HCT116 (cell line): ENCODE data around the gene SMARCAL1. TPM values are rescaled to one million over a fixed set of nuclear protein-coding genes. Genes with fewer than 3 reads are reported as not detected.

ENCODE experiments used
- ATAC-seq: fragments of 200-7000 bp; cut with Tn5 transposase; 2 replicates; pipeline ENCODE4 v1.9.1; 2020; ENCODE audit warnings: mild to moderate bottlenecking, moderate library complexity
- BruUV-seq: library from RNA; stranded (reverse); fragments of 400-500 nt; replicated peaks from 2 replicates; lab custom pipeline; 2021; lab: Mats Ljungman, UMichigan
- CTCF ChIA-PET: fragments of 300-600 bp; sonication (Branson Sonifier 250); formaldehyde crosslinking; loops from one replicate; lab custom pipeline; 2021; ENCODE audit warnings: antibody characterized with exemption; lab: Charles Lee
- POLR2A ChIA-PET: fragments of 300-600, 350-600 bp; sonication (Branson Sonifier 250); formaldehyde crosslinking; loops from one replicate; lab custom pipeline; 2021; ENCODE audit warnings: antibody characterized with exemption; lab: Charles Lee
- RAD21 ChIA-PET, 2 experiments: fragments of 300-600 bp; sonication (Branson Sonifier 250); formaldehyde crosslinking; loops; one replicate each; lab custom pipeline; 2023; ENCODE audit warnings: low total read pairs in 2 of 2; ENCODE audit not compliant: uncharacterized antibody in 2 of 2, unreplicated experiment in 2 of 2, low non-redundant PET in 1 of 2; lab: Charles Lee
- DNase-seq: peaks from one replicate; pipeline ENCODE4 v3.0.0-alpha.2; 2010; ENCODE audit warnings: low read depth, low spot score
- H2AFZ ChIP-seq: fragments of 200-600 bp; shearing (Covaris generic), sonication (generic); 2 replicates; pipeline ENCODE4 v1.6.1; 2017; ENCODE audit warnings: low read depth, mixed run types, mixed read lengths, antibody characterized with exemption, low read length; ENCODE audit not compliant: poor library complexity, severe bottlenecking
- H3K27ac ChIP-seq: 2 replicates; pipeline ENCODE4 v1.5.1; 2012; ENCODE audit warnings: low read depth, low read length
- H3K27me3 ChIP-seq: fragments of 200-600 bp; sonication (generic); 2 replicates; pipeline ENCODE4 v1.6.1; 2016; ENCODE audit warnings: mixed run types, low read length, mixed read lengths; ENCODE audit not compliant: insufficient read depth
- H3K36me3 ChIP-seq, 2 experiments: fragments of 200-500 bp in 1 of 2; fragments of 200-600 bp in 1 of 2; sonication (Bioruptor generic) in 1 of 2; sonication (generic) in 1 of 2; 2 replicates each; pipeline versions ENCODE4 v1.5.1 to v1.6.1; 2014 to 2016; ENCODE audit warnings: low read length in 2 of 2, inconsistent platforms in 1 of 2, mixed read lengths in 1 of 2, mixed run types in 1 of 2; ENCODE audit not compliant: insufficient read depth in 2 of 2, control insufficient read depth in 1 of 2
- H3K4me1 ChIP-seq, 2 experiments: fragments of 200-600 bp in 1 of 2; sonication (generic) in 1 of 2; 2 replicates each; pipeline versions ENCODE4 v1.5.1 to v1.6.1; 2012 to 2017; ENCODE audit warnings: low read length in 2 of 2, inconsistent platforms in 1 of 2, mild to moderate bottlenecking in 1 of 2, mixed read lengths in 1 of 2, mixed run types in 1 of 2, moderate library complexity in 1 of 2; ENCODE audit not compliant: insufficient read depth in 2 of 2, control insufficient read depth in 1 of 2
- H3K4me2 ChIP-seq: fragments of 200-600 bp; sonication (generic); 2 replicates; pipeline ENCODE4 v1.6.1; 2017; ENCODE audit warnings: mixed run types, low read length, mixed read lengths
- H3K4me3 ChIP-seq, 2 experiments: fragments of 200-600 bp in 1 of 2; sonication (generic) in 1 of 2; replicated peaks in 1 of 2; 2 replicates each; pipeline ENCODE4 v1.5.1; 2011 to 2016; ENCODE audit warnings: low read length in 2 of 2, control low read depth in 1 of 2, low read depth in 1 of 2, mild to moderate bottlenecking in 1 of 2, mixed read lengths in 1 of 2, mixed run types in 1 of 2
- H3K79me2 ChIP-seq: fragments of 200-600 bp; sonication (generic); 2 replicates; pipeline ENCODE4 v1.6.1; 2017; ENCODE audit warnings: mild to moderate bottlenecking, mixed run types, low read length, moderate library complexity, mixed read lengths; ENCODE audit not compliant: insufficient read depth
- H3K9ac ChIP-seq: fragments of 200-600 bp; sonication (generic); 2 replicates; pipeline ENCODE4 v1.6.1; 2016; ENCODE audit warnings: low read length, mixed read lengths
- H3K9me2 ChIP-seq: fragments of 200-600 bp; sonication (generic), shearing (Covaris generic); 2 replicates; pipeline ENCODE4 v1.6.1; 2017; ENCODE audit warnings: mixed run types, mild to moderate bottlenecking, moderate library complexity; ENCODE audit not compliant: insufficient read depth
- H3K9me3 ChIP-seq, 2 experiments: fragments of 200-500 bp in 1 of 2; fragments of 200-600 bp in 1 of 2; sonication (Bioruptor generic) in 1 of 2; sonication (generic) in 1 of 2; 2 replicates each; pipeline ENCODE4 v1.6.1; 2014 to 2017; ENCODE audit warnings: low read length in 2 of 2, mixed read lengths in 2 of 2, inconsistent platforms in 1 of 2, low read depth in 1 of 2, mild to moderate bottlenecking in 1 of 2, mixed run types in 1 of 2, moderate library complexity in 1 of 2; ENCODE audit not compliant: control insufficient read depth in 1 of 2, insufficient read depth in 1 of 2
- H4K20me1 ChIP-seq: fragments of 200-600 bp; sonication (generic), shearing (Covaris generic); 2 replicates; pipeline ENCODE4 v1.6.1; 2017; ENCODE audit warnings: mixed run types, mild to moderate bottlenecking, moderate library complexity; ENCODE audit not compliant: insufficient read depth
- CBX3 ChIP-seq: IDR thresholded peaks from 2 replicates; pipeline ENCODE4 v1.6.1; 2012; ENCODE audit warnings: low read depth
- EGR1 ChIP-seq: IDR thresholded peaks from 2 replicates; pipeline ENCODE4 v1.6.1; 2012; ENCODE audit warnings: low read depth
- EZH2 ChIP-seq: fragments of 200-600 bp; sonication (generic); IDR thresholded peaks from 2 replicates; pipeline ENCODE4 v1.6.1; 2017; ENCODE audit warnings: antibody characterized with exemption, mixed run types
- FOSL1 ChIP-seq: IDR thresholded peaks from 2 replicates; pipeline ENCODE4 v1.6.1; 2012; ENCODE audit warnings: low read depth
- POLR2A ChIP-seq: IDR thresholded peaks from 2 replicates; pipeline ENCODE4 v1.7.0; 2011; ENCODE audit warnings: borderline replicate concordance; ENCODE audit not compliant: insufficient read depth, insufficient read length; ENCODE audit errors: extremely low read depth
- POLR2AphosphoS5 ChIP-seq: IDR thresholded peaks from 2 replicates; pipeline ENCODE4 v1.6.1; 2011; ENCODE audit warnings: mild to moderate bottlenecking, low read depth, low read length, moderate library complexity
- RAD21 ChIP-seq: IDR thresholded peaks from 2 replicates; pipeline ENCODE4 v1.6.1; 2012; ENCODE audit warnings: low read depth, mild to moderate bottlenecking
- SRF ChIP-seq: IDR thresholded peaks from 2 replicates; pipeline ENCODE4 v1.6.1; 2012; ENCODE audit warnings: low read depth
- TCF7L2 ChIP-seq: IDR thresholded peaks from 2 replicates; pipeline ENCODE4 v1.7.0; 2011; ENCODE audit warnings: borderline replicate concordance, inconsistent platforms; ENCODE audit not compliant: insufficient read depth, insufficient read length; ENCODE audit errors: extremely low read depth
- YY1 ChIP-seq: IDR thresholded peaks from 2 replicates; pipeline ENCODE4 v1.6.1; 2011; ENCODE audit warnings: low read length, low read depth, moderate library complexity, mild to moderate bottlenecking; ENCODE audit not compliant: insufficient replicate concordance; ENCODE audit errors: extremely low read depth
- ZBTB33 ChIP-seq: IDR thresholded peaks from 2 replicates; pipeline ENCODE4 v1.6.1; 2011; ENCODE audit warnings: mild to moderate bottlenecking, low read length, moderate library complexity; ENCODE audit not compliant: insufficient replicate concordance; ENCODE audit errors: extremely low read depth
- ZNF274 ChIP-seq: fragments of 200-500 bp; sonication (Bioruptor generic); IDR thresholded peaks from 2 replicates; pipeline ENCODE4 v1.6.1; 2014; ENCODE audit warnings: mild to moderate bottlenecking, low read depth, low read length, inconsistent platforms
- intact Hi-C: fragments of 100-400 bp; cut with micrococcal nuclease; formaldehyde crosslinking; loops from 2 replicates; pipeline ENCODE4 v1.10.0; 2022
- total RNA-seq: library from RNA; stranded (reverse); gene quantifications from one replicate; pipeline ENCODE4 v1.2.1, GENCODE V29; 2021; ENCODE audit not compliant: unreplicated experiment
- TF ChIP-seq, protein P1 (sequence below), 3 experiments: fragments of 200-600 bp in 1 of 3; sonication (generic) in 1 of 3; IDR thresholded peaks in 2 of 3; conservative IDR thresholded peaks in 1 of 3; 2 replicates each; pipeline ENCODE4 v1.5.1; 2012 to 2017; ENCODE audit warnings: low read depth in 2 of 3, low read length in 2 of 3, antibody characterized with exemption in 1 of 3, borderline replicate concordance in 1 of 3, control low read depth in 1 of 3, mild to moderate bottlenecking in 1 of 3, mixed read lengths in 1 of 3, mixed run types in 1 of 3, moderate library complexity in 1 of 3; ENCODE audit not compliant: insufficient read depth in 1 of 3
- TF ChIP-seq, protein P2 (sequence below): IDR thresholded peaks from 2 replicates; pipeline ENCODE4 v1.6.1; 2012
- TF ChIP-seq, protein P3 (sequence below): IDR thresholded peaks from 2 replicates; pipeline ENCODE4 v1.6.1; 2012
- TF ChIP-seq, protein P4 (sequence below): IDR thresholded peaks from 2 replicates; pipeline ENCODE4 v1.6.1; 2012; ENCODE audit warnings: low read depth

Gene SMARCAL1
- total RNA-seq, 1 experiment from 2014 or later, result 18.0 TPM

GRCh38 chr2:216478791-216479190, 66.5 kb downstream of the SMARCAL1 start:
- no peaks in the 10 kb centered on the region for H4K20me1 ChIP-seq
- peaks cover 0 to 14% of the 10 kb centered on the region in 2 experiments; a peak in 2 of 4 replicates for H3K4me1 ChIP-seq
- DNase-seq (no peak), ATAC-seq (0 out of 2 replicates have a peak, but pooled peaks have one; percentile 14)
- peaks cover 0 to 5% of the 10 kb centered on the region in 2 experiments; a peak in 1 of 4 replicates for H3K36me3 ChIP-seq
- no peak overlapping the region for H2AFZ ChIP-seq
- H3K9ac ChIP-seq, result no peak overlapping the region
- ChIA-PET CTCF (no interaction called here), POLR2A (interaction anchor here (1.1 kb wide), 1 partner anchor 20 kb away, joined by 4 read pairs; the partner anchor contains the start of gene RPL37A), RAD21 (no interaction called here)
- no peaks in the 10 kb centered on the region for H3K79me2 ChIP-seq
- TF ChIP-seq EZH2 (no peak), RAD21 (no peak), ZBTB33 (no peak), POLR2A (no peak), POLR2AphosphoS5 (no peak), ZNF274 (no peak), YY1 (no peak), FOSL1 (no peak), TCF7L2 (no peak), EGR1 (no peak), SRF (no peak), CBX3 (no peak)
- TF ChIP-seq, protein P1, sequence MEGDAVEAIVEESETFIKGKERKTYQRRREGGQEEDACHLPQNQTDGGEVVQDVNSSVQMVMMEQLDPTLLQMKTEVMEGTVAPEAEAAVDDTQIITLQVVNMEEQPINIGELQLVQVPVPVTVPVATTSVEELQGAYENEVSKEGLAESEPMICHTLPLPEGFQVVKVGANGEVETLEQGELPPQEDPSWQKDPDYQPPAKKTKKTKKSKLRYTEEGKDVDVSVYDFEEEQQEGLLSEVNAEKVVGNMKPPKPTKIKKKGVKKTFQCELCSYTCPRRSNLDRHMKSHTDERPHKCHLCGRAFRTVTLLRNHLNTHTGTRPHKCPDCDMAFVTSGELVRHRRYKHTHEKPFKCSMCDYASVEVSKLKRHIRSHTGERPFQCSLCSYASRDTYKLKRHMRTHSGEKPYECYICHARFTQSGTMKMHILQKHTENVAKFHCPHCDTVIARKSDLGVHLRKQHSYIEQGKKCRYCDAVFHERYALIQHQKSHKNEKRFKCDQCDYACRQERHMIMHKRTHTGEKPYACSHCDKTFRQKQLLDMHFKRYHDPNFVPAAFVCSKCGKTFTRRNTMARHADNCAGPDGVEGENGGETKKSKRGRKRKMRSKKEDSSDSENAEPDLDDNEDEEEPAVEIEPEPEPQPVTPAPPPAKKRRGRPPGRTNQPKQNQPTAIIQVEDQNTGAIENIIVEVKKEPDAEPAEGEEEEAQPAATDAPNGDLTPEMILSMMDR (IDR thresholded peaks at IDR 0.05 in 2 of 3, conservative IDR thresholded peaks at IDR 0.05 in 1 of 3; ENCODE audit: borderline replicate concordance in 1 of 3, insufficient read depth in 1 of 3, low read depth in 2 of 3, low read length in 2 of 3), result no peak
- TF ChIP-seq, protein P2, sequence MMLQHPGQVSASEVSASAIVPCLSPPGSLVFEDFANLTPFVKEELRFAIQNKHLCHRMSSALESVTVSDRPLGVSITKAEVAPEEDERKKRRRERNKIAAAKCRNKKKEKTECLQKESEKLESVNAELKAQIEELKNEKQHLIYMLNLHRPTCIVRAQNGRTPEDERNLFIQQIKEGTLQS, result no peak
- TF ChIP-seq, protein P3, sequence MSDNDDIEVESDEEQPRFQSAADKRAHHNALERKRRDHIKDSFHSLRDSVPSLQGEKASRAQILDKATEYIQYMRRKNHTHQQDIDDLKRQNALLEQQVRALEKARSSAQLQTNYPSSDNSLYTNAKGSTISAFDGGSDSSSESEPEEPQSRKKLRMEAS, result no peak
- TF ChIP-seq, protein P4, sequence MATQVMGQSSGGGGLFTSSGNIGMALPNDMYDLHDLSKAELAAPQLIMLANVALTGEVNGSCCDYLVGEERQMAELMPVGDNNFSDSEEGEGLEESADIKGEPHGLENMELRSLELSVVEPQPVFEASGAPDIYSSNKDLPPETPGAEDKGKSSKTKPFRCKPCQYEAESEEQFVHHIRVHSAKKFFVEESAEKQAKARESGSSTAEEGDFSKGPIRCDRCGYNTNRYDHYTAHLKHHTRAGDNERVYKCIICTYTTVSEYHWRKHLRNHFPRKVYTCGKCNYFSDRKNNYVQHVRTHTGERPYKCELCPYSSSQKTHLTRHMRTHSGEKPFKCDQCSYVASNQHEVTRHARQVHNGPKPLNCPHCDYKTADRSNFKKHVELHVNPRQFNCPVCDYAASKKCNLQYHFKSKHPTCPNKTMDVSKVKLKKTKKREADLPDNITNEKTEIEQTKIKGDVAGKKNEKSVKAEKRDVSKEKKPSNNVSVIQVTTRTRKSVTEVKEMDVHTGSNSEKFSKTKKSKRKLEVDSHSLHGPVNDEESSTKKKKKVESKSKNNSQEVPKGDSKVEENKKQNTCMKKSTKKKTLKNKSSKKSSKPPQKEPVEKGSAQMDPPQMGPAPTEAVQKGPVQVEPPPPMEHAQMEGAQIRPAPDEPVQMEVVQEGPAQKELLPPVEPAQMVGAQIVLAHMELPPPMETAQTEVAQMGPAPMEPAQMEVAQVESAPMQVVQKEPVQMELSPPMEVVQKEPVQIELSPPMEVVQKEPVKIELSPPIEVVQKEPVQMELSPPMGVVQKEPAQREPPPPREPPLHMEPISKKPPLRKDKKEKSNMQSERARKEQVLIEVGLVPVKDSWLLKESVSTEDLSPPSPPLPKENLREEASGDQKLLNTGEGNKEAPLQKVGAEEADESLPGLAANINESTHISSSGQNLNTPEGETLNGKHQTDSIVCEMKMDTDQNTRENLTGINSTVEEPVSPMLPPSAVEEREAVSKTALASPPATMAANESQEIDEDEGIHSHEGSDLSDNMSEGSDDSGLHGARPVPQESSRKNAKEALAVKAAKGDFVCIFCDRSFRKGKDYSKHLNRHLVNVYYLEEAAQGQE, result no peak
- intact Hi-C loops, result no loop called here
- peak overlapping the region; percentile 33 for H3K4me2 ChIP-seq
- H3K9me2 ChIP-seq, result no peaks in the 10 kb centered on the region
- no peak overlapping the region for H3K4me3 ChIP-seq
- H3K27me3 ChIP-seq, result no peaks in the 10 kb centered on the region
- no peaks in the 10 kb centered on the region for H3K9me3 ChIP-seq
- no peak overlapping the region for H3K27ac ChIP-seq
- no TSS peak for BruUV-seq
